GM12873 (cell line): ENCODE measurements around the gene TRMT11.

Experiments
- CTCF ChIP-seq: IDR thresholded peaks from 2 replicates; pipeline ENCODE4 v1.5.1; 2012; ENCODE audit warnings: low read depth, mild to moderate bottlenecking, moderate library complexity, low read length, control low read depth; ENCODE audit not compliant: insufficient read depth; ENCODE audit errors: missing control alignments

The TRMT11 gene

GRCh38 chr6:126050795-126051194 lies 64.5 kb downstream of the TRMT11 start:
- no peak for TF ChIP-seq CTCF

GRCh38 chr6:126051791-126052190 lies 65.5 kb downstream of the TRMT11 start:
- TF ChIP-seq CTCF: no peak

GRCh38 chr6:126052485-126052884 lies 66.1 kb downstream of the TRMT11 start:
- no peak for TF ChIP-seq CTCF

- TF ChIP-seq CTCF: no peak
Observed at GRCh38 chr6:126054258-126054702, 67.9 kb downstream of the TRMT11 start.

GRCh38 chr6:126054802-126055201 lies 68.5 kb downstream of the TRMT11 start:
- no peak for TF ChIP-seq CTCF

GRCh38 chr6:126055449-126055848 lies 69.1 kb downstream of the TRMT11 start:
- no peak for TF ChIP-seq CTCF

- TF ChIP-seq CTCF: no peak
Observed at GRCh38 chr6:126056355-126057004, 70.1 kb downstream of the TRMT11 start.
